GM12872 (cell line): ENCODE results near the gene TBX1.

Experiments
- CTCF ChIP-seq: IDR thresholded peaks from 3 replicates; pipeline ENCODE4 v1.5.1; 2011; ENCODE audit warnings: low read depth, mild to moderate bottlenecking, low read length, moderate library complexity; ENCODE audit not compliant: insufficient read depth

Gene TBX1

GRCh38 chr22:19789828-19790227 lies 29.2 kb downstream of the TBX1 start:
- no peak for TF ChIP-seq CTCF

- no peak for TF ChIP-seq CTCF
Measured at GRCh38 chr22:19791243-19791642, 30.7 kb downstream of the TBX1 start.

GRCh38 chr22:19791894-19792293 lies 31.3 kb downstream of the TBX1 start:
- no peak for TF ChIP-seq CTCF

GRCh38 chr22:19793161-19793560 lies 32.6 kb downstream of the TBX1 start:
- TF ChIP-seq CTCF = no peak

- TF ChIP-seq CTCF = no peak
Measured at GRCh38 chr22:19793661-19794310, 33.2 kb downstream of the TBX1 start.

- TF ChIP-seq CTCF = no peak
Measured at GRCh38 chr22:19795617-19796008, 35.0 kb downstream of the TBX1 start.

- TF ChIP-seq CTCF = no peak
Measured at GRCh38 chr22:19796160-19796559, 35.6 kb downstream of the TBX1 start.
